ENCODE data around the gene CDH6.

Gene CDH6

DNA sequence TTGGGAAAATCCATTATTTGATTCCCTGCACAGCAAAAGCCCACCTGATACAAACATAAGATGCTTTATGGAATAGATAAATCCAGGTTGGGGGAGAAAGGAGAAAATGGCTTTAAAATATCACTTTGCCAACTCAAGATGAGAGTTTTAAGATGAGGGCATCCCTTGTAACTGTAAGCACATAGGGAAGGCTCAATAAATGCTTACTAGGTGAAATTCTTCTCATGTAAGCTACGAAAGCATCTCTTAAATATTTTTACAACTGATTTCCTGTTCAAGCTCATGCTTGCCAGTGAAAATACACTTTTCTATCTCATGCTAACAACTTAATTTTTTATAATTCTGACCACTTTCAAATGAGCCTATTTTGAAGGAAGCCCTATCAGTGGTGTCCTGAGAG is 11.5 kb downstream of the CDH6 start:
- DNase-seq, result no peak

DNA sequence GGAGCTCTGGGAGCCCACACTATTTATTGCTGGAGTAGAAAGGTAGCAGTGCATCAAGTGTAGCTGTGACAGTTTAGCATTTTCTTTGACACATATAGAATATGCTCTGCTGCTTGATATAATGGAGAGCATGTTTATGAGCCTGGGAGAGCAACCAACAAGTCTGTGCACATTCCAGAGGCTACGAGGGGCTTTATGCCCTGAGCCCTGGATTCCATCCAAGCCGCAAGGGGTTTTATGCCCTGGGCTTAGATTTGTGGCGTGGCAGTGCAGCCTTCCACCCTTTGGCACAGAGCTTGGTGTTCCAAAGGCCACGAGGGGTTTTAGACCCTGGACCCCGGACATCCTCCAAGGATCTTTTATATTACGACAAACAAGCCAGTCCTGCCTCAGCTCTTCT is 14.6 kb downstream of the CDH6 start:
- no peak for DNase-seq

- no peak for DNase-seq
Measured at GRCh38 chr5:31209334-31209733, 15.8 kb downstream of the CDH6 start.

GRCh38 chr5:31211098-31211497 is 17.6 kb downstream of the CDH6 start:
- no peak for DNase-seq

- DNase-seq, result no peak
Measured at GRCh38 chr5:31213257-31213656, 19.8 kb downstream of the CDH6 start.

DNA sequence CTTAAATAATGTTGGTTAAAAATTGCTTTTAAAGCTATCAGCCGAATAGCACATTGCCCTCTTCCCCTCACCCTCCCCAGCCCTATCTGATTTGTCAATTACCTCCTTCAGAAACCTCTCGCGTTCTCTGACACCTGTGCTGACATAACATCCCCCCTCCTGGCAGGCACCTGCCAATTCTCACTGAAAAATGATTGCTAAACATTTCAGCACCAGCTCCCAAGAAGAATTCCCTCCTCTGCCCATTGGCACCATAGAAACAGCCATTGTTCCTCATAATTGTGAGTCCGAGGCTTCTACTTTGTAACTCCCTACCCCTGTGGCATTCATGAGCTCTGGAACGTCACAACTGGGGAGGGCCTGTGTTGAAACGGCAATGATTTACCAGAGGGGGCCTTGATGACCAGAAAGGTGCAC is 20.2 kb downstream of the CDH6 start:
- no peak for DNase-seq

GRCh38 chr5:31214229-31214628 is 20.7 kb downstream of the CDH6 start:
- DNase-seq, result no peak

- DNase-seq, result no peak
Measured at GRCh38 chr5:31215236-31215635, 21.8 kb downstream of the CDH6 start.

DNA sequence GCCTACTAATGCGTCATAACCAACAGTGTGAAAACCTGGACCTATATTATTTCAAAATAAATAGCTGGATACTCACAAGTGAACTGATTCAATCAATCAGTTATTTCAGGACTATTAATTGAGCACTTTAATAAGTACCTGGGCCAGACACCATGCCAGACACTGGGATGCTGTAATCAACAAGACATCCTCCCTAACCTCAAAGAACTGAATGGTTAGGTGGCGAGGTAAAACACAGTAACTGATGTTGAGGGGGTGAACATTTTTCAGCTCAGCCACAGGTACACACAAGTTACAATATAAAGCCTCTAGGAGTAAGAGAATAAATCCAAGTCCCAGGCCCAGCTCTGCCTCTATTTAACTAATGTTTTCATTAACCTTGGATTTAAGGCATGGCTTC is 24.0 kb downstream of the CDH6 start:
- no peak for DNase-seq

GRCh38 chr5:31218978-31219377 is 25.5 kb downstream of the CDH6 start:
- DNase-seq, result no peak

GRCh38 chr5:31221001-31221400 is 27.5 kb downstream of the CDH6 start:
- DNase-seq, result no peak

DNA sequence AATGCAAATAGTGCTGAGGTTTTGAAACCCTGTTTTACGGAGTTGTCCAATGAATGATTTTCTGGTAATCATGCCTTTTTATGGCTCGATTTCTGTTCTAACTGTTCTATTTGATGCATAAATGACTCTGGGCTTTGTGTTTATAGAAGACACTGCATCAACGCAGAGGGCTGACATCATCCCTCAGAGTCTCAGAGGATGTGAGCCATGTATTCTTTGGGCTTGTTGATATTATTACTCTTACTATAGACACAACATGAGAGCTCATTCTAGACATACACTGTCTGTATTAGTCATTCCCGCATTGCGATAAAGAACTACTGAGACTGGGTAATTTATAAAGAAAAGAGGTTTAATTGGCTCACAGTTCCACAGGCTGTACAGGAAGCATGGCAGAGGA is 31.6 kb downstream of the CDH6 start:
- no peak for DNase-seq

- DNase-seq, result no peak
Measured at GRCh38 chr5:31225613-31226012, 32.1 kb downstream of the CDH6 start.

- no peak for DNase-seq
Measured at GRCh38 chr5:31226651-31227050, 33.2 kb downstream of the CDH6 start.

GRCh38 chr5:31229266-31229665 is 35.8 kb downstream of the CDH6 start:
- DNase-seq, result no peak

GRCh38 chr5:31231177-31231838 is 37.8 kb downstream of the CDH6 start:
- DNase-seq, result no peak

- DNase-seq, result no peak
Measured at GRCh38 chr5:31232273-31232888, 38.9 kb downstream of the CDH6 start.

DNA sequence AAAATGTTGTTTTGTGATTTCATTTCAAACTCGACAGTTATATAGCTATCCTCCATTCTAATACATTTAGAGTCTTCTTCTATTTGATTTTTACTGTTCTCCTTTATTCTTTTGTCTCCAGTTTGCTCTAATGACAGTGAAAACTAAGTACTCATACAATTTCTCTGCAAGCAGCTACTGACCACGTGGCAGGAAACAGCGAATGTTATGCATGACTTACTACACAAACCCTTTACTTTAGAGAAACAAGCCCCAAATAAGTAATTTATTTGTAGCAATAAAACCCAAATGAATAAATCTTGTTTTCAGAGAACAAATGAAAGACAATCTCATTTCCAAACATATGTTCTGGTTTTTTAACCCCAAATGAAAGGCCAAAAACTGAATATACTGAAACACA is 41.9 kb downstream of the CDH6 start:
- DNase-seq, result no peak

DNA sequence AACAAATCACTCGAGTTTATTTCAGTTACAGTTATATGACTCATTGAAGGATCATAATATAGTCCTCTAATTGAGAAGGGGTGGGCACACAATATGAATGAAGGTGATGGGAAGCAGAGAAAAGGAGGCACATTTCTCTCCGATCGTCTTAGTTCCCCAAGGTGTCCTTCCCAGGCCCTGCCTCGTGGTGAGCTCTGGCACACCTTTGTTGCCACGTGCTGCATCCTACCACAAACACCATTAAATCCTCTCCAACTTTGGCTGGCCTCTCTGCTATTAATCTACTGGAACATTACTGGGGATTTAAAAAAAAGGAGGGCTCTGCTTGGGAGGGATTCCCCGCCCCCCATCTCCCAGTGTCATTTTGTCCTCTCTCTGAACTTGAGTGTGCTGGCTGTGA is 42.9 kb downstream of the CDH6 start:
- DNase-seq, result no peak

- DNase-seq, result no peak
Measured at GRCh38 chr5:31237174-31237573, 43.7 kb downstream of the CDH6 start.

DNA sequence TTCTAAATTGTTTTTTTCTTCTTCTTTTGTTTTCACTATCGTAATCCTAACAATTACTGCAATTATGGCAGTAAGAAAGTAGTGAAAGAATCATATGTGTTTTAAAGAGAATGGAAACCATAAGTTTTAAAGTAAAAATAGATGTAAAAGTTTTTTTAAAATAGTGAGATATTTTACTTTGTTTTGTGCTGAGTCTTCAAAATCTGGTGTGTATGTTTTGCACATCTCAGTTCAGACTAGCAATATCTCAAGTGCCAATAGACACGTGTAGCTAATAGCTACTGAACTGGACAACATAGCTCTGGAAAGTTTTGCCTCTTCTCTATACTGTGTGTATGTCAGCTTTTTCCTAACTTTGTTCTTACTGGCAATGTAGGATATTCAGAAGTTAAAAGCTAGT is 45.0 kb downstream of the CDH6 start:
- no peak for DNase-seq

- no peak for DNase-seq
Measured at GRCh38 chr5:31244921-31245320, 51.4 kb downstream of the CDH6 start.

DNA sequence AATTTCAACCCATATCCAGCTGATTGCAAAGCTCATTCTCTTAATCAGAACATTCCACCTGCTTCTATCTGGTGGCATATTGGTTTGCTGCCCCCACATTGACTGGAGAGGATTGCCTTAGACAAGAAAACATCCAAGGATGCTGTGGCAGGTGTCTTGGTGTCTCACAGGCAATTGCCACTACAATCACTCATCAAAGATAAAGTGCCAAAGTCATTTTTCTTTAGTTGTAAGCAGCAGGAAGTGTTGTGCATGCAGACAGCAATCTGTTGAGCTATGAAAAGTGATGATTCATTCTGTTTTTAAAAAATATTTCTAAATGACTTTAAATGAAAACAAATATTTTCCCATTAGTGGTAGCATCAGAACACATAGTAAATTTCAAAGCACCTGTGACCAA is 53.9 kb downstream of the CDH6 start:
- DNase-seq, result no peak

DNA sequence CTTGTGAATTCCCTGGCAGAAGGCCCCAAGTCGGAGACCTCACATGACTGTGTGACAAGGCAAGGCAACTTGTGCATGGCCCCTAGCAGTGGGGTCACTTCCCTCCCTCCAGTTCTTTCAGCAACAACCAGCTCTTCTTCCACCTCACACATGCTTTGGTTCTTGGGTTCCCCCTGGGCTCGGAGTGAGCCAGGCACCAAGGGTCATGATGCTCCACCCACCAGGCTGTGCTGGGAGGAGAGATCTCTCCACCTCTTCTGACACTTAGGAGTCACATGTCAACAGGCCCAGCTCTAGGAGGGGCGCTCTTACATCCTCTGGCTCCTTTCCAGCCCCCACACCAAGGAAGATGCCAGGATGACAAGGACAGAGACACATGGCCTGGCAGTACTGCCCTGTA is 56.7 kb downstream of the CDH6 start:
- no peak for DNase-seq

GRCh38 chr5:31251032-31251431 is 57.5 kb downstream of the CDH6 start:
- no peak for DNase-seq

Measured in CD4-positive, alpha-beta T cell treated with Interleukin-12 subunit alpha and Interleukin-12 subunit beta, for 1 hour (primary cell).